Activated CD8-positive, alpha-beta T cell treated with anti-CD3 and anti-CD28 coated beads for 36 hours (primary cell): ENCODE measurements around the gene RRM1. TPM values are rescaled to one million over a fixed set of nuclear protein-coding genes. Genes with fewer than 3 reads are reported as not detected.

Experiments
- ATAC-seq: fragments of 200-7000 bp; cut with Tn5 transposase; one replicate; pipeline ENCODE4 v1.10.0; 2021; ENCODE audit warnings: mild to moderate bottlenecking, moderate library complexity
- CTCF ChIA-PET: fragments of 350-600 bp; sonication (Branson Sonifier 250); formaldehyde crosslinking; loops from one replicate; lab custom pipeline; 2021; ENCODE audit warnings: antibody characterized with exemption; lab: Charles Lee
- POLR2A ChIA-PET: fragments of 350-600 bp; sonication (Branson Sonifier 250); formaldehyde crosslinking; loops from one replicate; lab custom pipeline; 2021; ENCODE audit warnings: antibody characterized with exemption; lab: Charles Lee
- DNase-seq: peaks from one replicate; pipeline ENCODE4 v3.0.0-alpha.2; 2020
- H3K27ac Mint-ChIP-seq: one replicate; pipeline ENCODE4 v1.8.0; 2021; ENCODE audit warnings: mild to moderate bottlenecking, mixed read lengths
- H3K27me3 Mint-ChIP-seq: one replicate; pipeline ENCODE4 v1.8.0; 2021; ENCODE audit warnings: mixed read lengths
- H3K36me3 Mint-ChIP-seq: one replicate; pipeline ENCODE4 v1.8.0; 2021; ENCODE audit warnings: low read depth, mixed read lengths
- H3K4me1 Mint-ChIP-seq: one replicate; pipeline ENCODE4 v1.8.0; 2021; ENCODE audit warnings: low read depth, mixed read lengths
- H3K4me3 Mint-ChIP-seq: one replicate; pipeline ENCODE4 v1.8.0; 2021; ENCODE audit warnings: mild to moderate bottlenecking, moderate library complexity, mixed read lengths
- H3K9me3 Mint-ChIP-seq: one replicate; pipeline ENCODE4 v1.8.0; 2021; ENCODE audit warnings: mixed read lengths
- intact Hi-C: fragments of 100-400 bp; cut with micrococcal nuclease; formaldehyde crosslinking; loops from one replicate; pipeline ENCODE4 v1.10.0; 2022
- total RNA-seq, 2 experiments: library from RNA; stranded (reverse); gene quantifications; one replicate each; pipeline ENCODE4 v1.2.3, GENCODE V29; 2021
- TF ChIP-seq, protein P1 (sequence below): fragments of 200-600 bp; IDR thresholded peaks from one replicate; pipeline ENCODE4 v1.8.0; 2022; ENCODE audit warnings: antibody characterized with exemption, mild to moderate bottlenecking

Gene RRM1
- total RNA-seq, 2 experiments from 2014 or later: 192 to 194 TPM

DNA sequence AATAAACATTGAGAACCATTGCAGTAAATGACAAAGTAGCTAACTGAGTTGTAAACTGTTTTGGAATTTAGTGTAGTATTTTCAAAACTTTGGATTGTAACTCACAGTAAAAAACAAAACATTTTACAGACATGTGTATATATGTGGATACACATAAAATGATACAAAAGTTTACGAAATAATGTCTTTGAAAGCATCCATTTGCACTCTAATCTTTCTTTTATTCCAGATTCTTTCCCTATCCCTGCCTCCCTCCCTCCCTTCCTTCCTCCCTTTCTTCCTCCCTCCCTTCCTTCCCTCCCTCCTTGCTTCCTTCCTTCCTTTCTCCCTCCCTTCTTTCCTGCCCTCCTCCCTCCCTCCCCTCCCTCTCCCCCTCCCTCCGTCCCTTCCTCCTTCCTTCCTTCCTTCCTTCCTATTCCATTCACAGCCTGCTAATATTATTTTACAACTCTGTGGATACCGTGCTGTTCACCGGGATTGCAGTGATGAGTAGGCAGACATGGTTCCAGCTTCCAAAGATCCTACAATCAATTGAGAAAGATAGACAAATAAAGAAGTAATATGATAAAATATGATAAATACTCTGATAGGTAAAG is 3.5 kb downstream of the RRM1 start:
- H3K27ac Mint-ChIP-seq: no peak overlapping the region
- POLR2A ChIA-PET: no interaction called here
- H3K9me3 Mint-ChIP-seq: no peaks in the 10 kb centered on the region
- H3K27me3 Mint-ChIP-seq: no peaks in the 10 kb centered on the region
- DNase-seq: no peak
- peaks cover 44% of the 10 kb centered on the region for H3K36me3 Mint-ChIP-seq
- TF ChIP-seq, protein P1, sequence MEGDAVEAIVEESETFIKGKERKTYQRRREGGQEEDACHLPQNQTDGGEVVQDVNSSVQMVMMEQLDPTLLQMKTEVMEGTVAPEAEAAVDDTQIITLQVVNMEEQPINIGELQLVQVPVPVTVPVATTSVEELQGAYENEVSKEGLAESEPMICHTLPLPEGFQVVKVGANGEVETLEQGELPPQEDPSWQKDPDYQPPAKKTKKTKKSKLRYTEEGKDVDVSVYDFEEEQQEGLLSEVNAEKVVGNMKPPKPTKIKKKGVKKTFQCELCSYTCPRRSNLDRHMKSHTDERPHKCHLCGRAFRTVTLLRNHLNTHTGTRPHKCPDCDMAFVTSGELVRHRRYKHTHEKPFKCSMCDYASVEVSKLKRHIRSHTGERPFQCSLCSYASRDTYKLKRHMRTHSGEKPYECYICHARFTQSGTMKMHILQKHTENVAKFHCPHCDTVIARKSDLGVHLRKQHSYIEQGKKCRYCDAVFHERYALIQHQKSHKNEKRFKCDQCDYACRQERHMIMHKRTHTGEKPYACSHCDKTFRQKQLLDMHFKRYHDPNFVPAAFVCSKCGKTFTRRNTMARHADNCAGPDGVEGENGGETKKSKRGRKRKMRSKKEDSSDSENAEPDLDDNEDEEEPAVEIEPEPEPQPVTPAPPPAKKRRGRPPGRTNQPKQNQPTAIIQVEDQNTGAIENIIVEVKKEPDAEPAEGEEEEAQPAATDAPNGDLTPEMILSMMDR: no peak
- H3K4me1 Mint-ChIP-seq: peaks cover 48% of the 10 kb centered on the region
- H3K4me3 Mint-ChIP-seq: no peak overlapping the region
- no peak for ATAC-seq
- CTCF ChIA-PET: interaction anchor here (1.2 kb wide), 1 partner anchor 243 kb away, joined by 5 read pairs; the partner anchor contains the start of gene STIM1
- intact Hi-C loops: no loop called here

DNA sequence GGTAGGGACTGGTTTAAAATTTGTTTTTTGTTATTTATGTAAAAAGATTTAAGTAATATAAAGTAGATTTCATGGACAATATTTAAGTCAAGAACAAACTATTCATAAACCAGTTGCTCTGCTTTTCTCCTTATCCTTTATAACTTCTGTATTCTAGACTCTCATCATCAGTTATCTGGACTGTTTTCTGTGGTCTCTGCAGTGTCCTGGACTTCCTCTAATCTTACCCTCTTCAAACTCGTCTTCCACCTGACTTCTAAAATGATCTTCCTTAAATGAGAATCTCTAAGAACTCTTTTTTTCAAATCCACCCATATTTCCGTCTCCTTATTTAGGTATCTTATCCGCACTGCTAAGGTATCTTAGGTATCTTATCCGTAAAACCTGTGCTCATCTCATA is 8.1 kb downstream of the RRM1 start:
- Mint-ChIP-seq H3K27me3 (no peaks in the 10 kb centered on the region), H3K9me3 (no peaks in the 10 kb centered on the region), H3K36me3 (peaks cover 47% of the 10 kb centered on the region), H3K27ac (no peak overlapping the region), H3K4me3 (no peak overlapping the region), H3K4me1 (peaks cover 33% of the 10 kb centered on the region)
- intact Hi-C loops: no loop called here
- no peak for DNase-seq
- POLR2A ChIA-PET: interaction anchor here (1.4 kb wide), 1 partner anchor 21 kb away, joined by 3 read pairs; no protein-coding TSS in a partner anchor
- CTCF ChIA-PET: interaction anchor here (1.2 to 1.7 kb wide), 2 partner anchors 30 to 254 kb away, joined by 3 to 4 read pairs; no protein-coding TSS in a partner anchor
- ATAC-seq: no peak
- TF ChIP-seq, protein P1: no peak

DNA sequence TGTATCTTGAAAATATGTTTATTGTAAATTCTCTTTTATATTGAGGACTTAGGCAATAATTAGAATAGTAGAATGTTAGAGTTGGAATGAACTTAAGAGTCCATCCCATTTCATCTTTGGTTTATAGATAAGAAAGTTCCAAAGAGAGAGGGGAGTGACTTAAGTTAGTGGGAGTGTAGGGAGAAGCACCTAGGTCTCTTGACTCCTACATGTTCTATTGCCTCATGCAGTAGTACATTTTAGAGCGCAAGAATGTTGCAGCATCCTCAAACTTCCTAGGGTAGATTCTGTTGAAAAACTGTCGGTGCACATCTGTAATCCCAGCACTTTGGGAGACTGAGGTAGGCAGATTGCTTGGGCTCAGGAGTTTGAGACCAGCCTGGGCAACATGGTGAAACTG is 8.7 kb downstream of the RRM1 start:
- TF ChIP-seq, protein P1: no peak
- ChIA-PET POLR2A (interaction anchor here (0.7 kb wide), 1 partner anchor 1485 kb away, joined by 8 read pairs; no protein-coding TSS in a partner anchor), CTCF (interaction anchor here (1.2 to 1.7 kb wide), 2 partner anchors 30 to 254 kb away, joined by 3 to 4 read pairs; no protein-coding TSS in a partner anchor)
- no peak overlapping the region for H3K4me3 Mint-ChIP-seq
- no peaks in the 10 kb centered on the region for H3K9me3 Mint-ChIP-seq
- no peaks in the 10 kb centered on the region for H3K27me3 Mint-ChIP-seq
- ATAC-seq (no peak), DNase-seq (no peak)
- peaks cover 50% of the 10 kb centered on the region for H3K36me3 Mint-ChIP-seq
- intact Hi-C loops: no loop called here
- no peak overlapping the region for H3K27ac Mint-ChIP-seq
- peaks cover 32% of the 10 kb centered on the region for H3K4me1 Mint-ChIP-seq

DNA sequence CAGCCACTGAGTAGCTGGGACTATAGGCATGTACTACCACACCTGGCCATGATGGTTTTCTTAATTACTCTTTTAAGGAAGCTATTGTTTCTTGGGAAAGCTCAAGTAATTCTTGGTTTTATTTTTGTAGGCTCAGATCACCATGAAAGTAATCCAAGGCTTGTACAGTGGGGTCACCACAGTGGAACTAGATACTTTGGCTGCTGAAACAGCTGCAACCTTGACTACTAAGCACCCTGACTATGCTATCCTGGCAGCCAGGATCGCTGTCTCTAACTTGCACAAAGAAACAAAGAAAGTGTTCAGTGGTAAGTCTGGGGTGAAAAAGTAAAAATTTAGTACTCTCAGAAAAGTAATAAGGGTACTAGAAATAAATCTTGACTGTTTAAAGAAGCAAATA is 11.3 kb downstream of the RRM1 start:
- TF ChIP-seq, protein P1: no peak
- H3K27me3 Mint-ChIP-seq: no peaks in the 10 kb centered on the region
- no peak for DNase-seq
- H3K9me3 Mint-ChIP-seq: no peaks in the 10 kb centered on the region
- peaks cover 45% of the 10 kb centered on the region for H3K36me3 Mint-ChIP-seq
- no peak for ATAC-seq
- H3K4me3 Mint-ChIP-seq: no peak overlapping the region
- POLR2A ChIA-PET: interaction anchor here (0.6 kb wide), 1 partner anchor 37 kb away, joined by 3 read pairs; no protein-coding TSS in a partner anchor
- intact Hi-C loops: no loop called here
- CTCF ChIA-PET: no interaction called here
- peaks cover 12% of the 10 kb centered on the region for H3K4me1 Mint-ChIP-seq
- H3K27ac Mint-ChIP-seq: no peak overlapping the region

DNA sequence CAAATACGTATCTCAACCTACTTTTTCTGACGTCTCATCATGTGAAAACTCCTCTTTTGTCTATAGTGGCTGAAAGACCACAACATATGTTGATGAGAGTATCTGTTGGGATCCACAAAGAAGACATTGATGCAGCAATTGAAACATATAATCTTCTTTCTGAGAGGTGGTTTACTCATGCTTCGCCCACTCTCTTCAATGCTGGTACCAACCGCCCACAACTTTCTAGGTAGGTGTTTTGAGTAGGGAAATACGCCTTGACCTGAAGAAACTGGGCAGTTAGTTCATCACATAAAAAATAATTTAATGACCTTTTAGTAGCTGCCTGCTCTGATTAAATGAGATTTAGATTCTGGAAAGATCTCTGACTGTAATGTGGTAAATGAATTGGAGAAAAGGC is 17.2 kb downstream of the RRM1 start:
- Mint-ChIP-seq H3K27me3 (no peaks in the 10 kb centered on the region), H3K27ac (no peak overlapping the region), H3K4me3 (no peak overlapping the region), H3K9me3 (no peaks in the 10 kb centered on the region), H3K4me1 (peaks cover 8% of the 10 kb centered on the region), H3K36me3 (peaks cover 49% of the 10 kb centered on the region)
- TF ChIP-seq, protein P1: no peak
- ATAC-seq: no peak
- no peak for DNase-seq
- POLR2A ChIA-PET: no interaction called here
- intact Hi-C loops: no loop called here
- CTCF ChIA-PET: no interaction called here
